A204.1 (cell line): ENCODE results near the gene MYH8.

Experiments
- FAIRE-seq: peaks from 2 replicates; lab custom pipeline; 2012; peaks lifted over from hg19 to GRCh38; lab: Jason Lieb, UNC

MYH8 gene

GRCh38 chr17:10421900-10422542 is at the start of gene MYH8:
TSS of gene MYH8 (minus strand) at chr17:10421950. CDS start at chr17:10420227, 1,723 bp downstream.
- FAIRE-seq, result no peak

GRCh38 chr17:10469459-10469858 is 47.7 kb upstream of the MYH8 start, which contains the start of gene MYH4:
TSS of gene MYH4 (minus strand) at chr17:10469559. CDS start at chr17:10466745, 2,814 bp downstream.
- FAIRE-seq, result no peak

- FAIRE-seq, result no peak
These were observed 41.7 kb upstream of the MYH8 start for GRCh38 chr17:10463402-10463801.

GRCh38 chr17:10460062-10460461 is 38.3 kb upstream of the MYH8 start:
- FAIRE-seq, result no peak

GRCh38 chr17:10458701-10459100 is 37.0 kb upstream of the MYH8 start:
- FAIRE-seq, result no peak

GRCh38 chr17:10457952-10458351 is 36.2 kb upstream of the MYH8 start:
- FAIRE-seq, result no peak

GRCh38 chr17:10447026-10447931 is 25.5 kb upstream of the MYH8 start:
- no peak for FAIRE-seq

GRCh38 chr17:10439816-10440215 is 18.1 kb upstream of the MYH8 start:
- no peak for FAIRE-seq

- no peak for FAIRE-seq
These were observed 13.3 kb upstream of the MYH8 start for GRCh38 chr17:10435096-10435495.

GRCh38 chr17:10429421-10430045 is 7.8 kb upstream of the MYH8 start:
- FAIRE-seq, result no peak

GRCh38 chr17:10428781-10429180 is 7.0 kb upstream of the MYH8 start:
- FAIRE-seq, result no peak

- no peak for FAIRE-seq
These were observed 539 bp downstream of the MYH8 start for GRCh38 chr17:10421211-10421610.

- FAIRE-seq, result no peak
These were observed 939 bp downstream of the MYH8 start for GRCh38 chr17:10420811-10421210.

GRCh38 chr17:10417431-10417830 is 4.3 kb downstream of the MYH8 start:
- no peak for FAIRE-seq

GRCh38 chr17:10415161-10415560 is 6.6 kb downstream of the MYH8 start:
- no peak for FAIRE-seq

GRCh38 chr17:10403589-10403988 is 18.2 kb downstream of the MYH8 start:
- FAIRE-seq, result no peak

GRCh38 chr17:10398352-10398751 is 23.4 kb downstream of the MYH8 start:
- no peak for FAIRE-seq

- FAIRE-seq, result no peak
These were observed 25.1 kb downstream of the MYH8 start for GRCh38 chr17:10396524-10397163.

- no peak for FAIRE-seq
These were observed 27.4 kb downstream of the MYH8 start for GRCh38 chr17:10394201-10394887.

- FAIRE-seq, result no peak
These were observed 28.9 kb downstream of the MYH8 start for GRCh38 chr17:10392880-10393279.

GRCh38 chr17:10385871-10386270 is 35.9 kb downstream of the MYH8 start:
- no peak for FAIRE-seq

GRCh38 chr17:10384175-10384574 is 37.6 kb downstream of the MYH8 start:
- FAIRE-seq, result no peak
